ENCODE results near the gene KRTDAP.

DNA sequence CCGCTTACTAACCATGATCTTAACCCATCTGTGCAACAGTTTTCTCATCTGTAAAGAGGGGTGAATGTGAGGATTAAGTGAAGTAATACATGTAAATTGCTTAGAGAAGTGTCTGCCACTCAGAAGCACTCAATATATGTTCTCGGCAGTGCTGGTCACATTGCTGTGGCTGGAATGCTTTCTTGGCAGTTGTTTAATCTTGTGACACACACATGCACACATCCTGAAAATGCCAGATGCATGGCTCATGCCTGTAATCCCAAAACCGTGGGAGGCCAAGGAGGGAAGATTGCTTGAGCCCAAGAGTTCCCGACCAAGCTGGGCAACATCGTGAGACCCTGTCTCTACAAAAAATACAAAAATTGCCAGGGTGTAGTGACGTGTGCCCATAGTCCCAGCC lies 28.0 kb upstream of the KRTDAP start:
- TF ChIP-seq GABPA (IDR thresholded peaks at IDR 0.05; ENCODE audit: low read depth) (no peak), RELA (IDR thresholded peaks at IDR 0.05; ENCODE audit: borderline replicate concordance, partially characterized antibody) (no peak), NFYB (IDR thresholded peaks at IDR 0.05; ENCODE audit: insufficient read depth, low read depth, low read length) (no peak)
- TF ChIP-seq, protein P1, sequence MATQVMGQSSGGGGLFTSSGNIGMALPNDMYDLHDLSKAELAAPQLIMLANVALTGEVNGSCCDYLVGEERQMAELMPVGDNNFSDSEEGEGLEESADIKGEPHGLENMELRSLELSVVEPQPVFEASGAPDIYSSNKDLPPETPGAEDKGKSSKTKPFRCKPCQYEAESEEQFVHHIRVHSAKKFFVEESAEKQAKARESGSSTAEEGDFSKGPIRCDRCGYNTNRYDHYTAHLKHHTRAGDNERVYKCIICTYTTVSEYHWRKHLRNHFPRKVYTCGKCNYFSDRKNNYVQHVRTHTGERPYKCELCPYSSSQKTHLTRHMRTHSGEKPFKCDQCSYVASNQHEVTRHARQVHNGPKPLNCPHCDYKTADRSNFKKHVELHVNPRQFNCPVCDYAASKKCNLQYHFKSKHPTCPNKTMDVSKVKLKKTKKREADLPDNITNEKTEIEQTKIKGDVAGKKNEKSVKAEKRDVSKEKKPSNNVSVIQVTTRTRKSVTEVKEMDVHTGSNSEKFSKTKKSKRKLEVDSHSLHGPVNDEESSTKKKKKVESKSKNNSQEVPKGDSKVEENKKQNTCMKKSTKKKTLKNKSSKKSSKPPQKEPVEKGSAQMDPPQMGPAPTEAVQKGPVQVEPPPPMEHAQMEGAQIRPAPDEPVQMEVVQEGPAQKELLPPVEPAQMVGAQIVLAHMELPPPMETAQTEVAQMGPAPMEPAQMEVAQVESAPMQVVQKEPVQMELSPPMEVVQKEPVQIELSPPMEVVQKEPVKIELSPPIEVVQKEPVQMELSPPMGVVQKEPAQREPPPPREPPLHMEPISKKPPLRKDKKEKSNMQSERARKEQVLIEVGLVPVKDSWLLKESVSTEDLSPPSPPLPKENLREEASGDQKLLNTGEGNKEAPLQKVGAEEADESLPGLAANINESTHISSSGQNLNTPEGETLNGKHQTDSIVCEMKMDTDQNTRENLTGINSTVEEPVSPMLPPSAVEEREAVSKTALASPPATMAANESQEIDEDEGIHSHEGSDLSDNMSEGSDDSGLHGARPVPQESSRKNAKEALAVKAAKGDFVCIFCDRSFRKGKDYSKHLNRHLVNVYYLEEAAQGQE (IDR thresholded peaks at IDR 0.05; ENCODE audit: low read depth, low read length) = no peak

All from GM12878 (cell line).